Stimulated activated naive CD8-positive, alpha-beta T cell treated with anti-CD3 and anti-CD28 coated beads, Interleukin-15, amount 100 ng/mL, for 72 hours (primary cell): ENCODE measurements around the gene BRD7.

ENCODE experiments used
- ATAC-seq: fragments of 150-1000 bp; cut with Tn5 transposase; 2 replicates; pipeline ENCODE4 v1.10.0; 2021; ENCODE audit warnings: mild to moderate bottlenecking, moderate library complexity
- DNase-seq, 2 donors: peaks; one replicate each; pipeline ENCODE4 v3.0.0; 2021 to 2022
- H3K27ac Mint-ChIP-seq, 2 donors: one replicate each; pipeline ENCODE4 v1.8.0; 2022; ENCODE audit warnings: mild to moderate bottlenecking in 2 of 2, mixed read lengths in 2 of 2, moderate library complexity in 2 of 2
- H3K27me3 Mint-ChIP-seq: one replicate; pipeline ENCODE4 v1.8.0; 2022; ENCODE audit warnings: mixed read lengths
- H3K4me1 Mint-ChIP-seq: one replicate; pipeline ENCODE4 v1.8.0; 2022; ENCODE audit warnings: mild to moderate bottlenecking, mixed read lengths
- H3K4me3 Mint-ChIP-seq, 2 donors: one replicate each; pipeline ENCODE4 v1.8.0; 2022; ENCODE audit warnings: mild to moderate bottlenecking in 2 of 2, mixed read lengths in 2 of 2, moderate library complexity in 1 of 2
- H3K9me3 Mint-ChIP-seq, 2 donors: one replicate each; pipeline ENCODE4 v1.8.0; 2022; ENCODE audit warnings: mixed read lengths in 2 of 2

The BRD7 gene

DNA sequence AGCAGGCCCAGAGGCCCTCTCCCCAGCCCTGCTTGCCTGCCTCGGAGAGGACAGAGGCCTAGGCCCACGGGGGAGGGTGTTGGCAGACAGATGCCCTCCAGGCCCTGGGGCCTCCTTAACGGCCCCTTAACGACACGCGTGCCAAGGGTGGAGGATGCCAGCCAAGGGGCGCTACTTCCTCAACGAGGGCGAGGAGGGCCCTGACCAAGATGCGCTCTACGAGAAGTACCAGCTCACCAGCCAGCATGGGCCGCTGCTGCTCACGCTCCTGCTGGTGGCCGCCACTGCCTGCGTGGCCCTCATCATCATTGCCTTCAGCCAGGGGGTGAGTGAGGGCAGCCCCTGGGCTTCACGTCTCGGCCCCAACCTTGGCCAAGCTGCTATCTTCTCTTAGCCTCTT lies 80.8 kb downstream of the BRD7 start:
- ATAC-seq (no peak), DNase-seq (no peak)
- no peak overlapping the region for H3K27ac Mint-ChIP-seq
- H3K4me1 Mint-ChIP-seq, result peaks cover 58% of the 10 kb centered on the region
- no peak overlapping the region for H3K4me3 Mint-ChIP-seq
- no peaks in the 10 kb centered on the region for H3K27me3 Mint-ChIP-seq
- H3K9me3 Mint-ChIP-seq, result no peaks in the 10 kb centered on the region

DNA sequence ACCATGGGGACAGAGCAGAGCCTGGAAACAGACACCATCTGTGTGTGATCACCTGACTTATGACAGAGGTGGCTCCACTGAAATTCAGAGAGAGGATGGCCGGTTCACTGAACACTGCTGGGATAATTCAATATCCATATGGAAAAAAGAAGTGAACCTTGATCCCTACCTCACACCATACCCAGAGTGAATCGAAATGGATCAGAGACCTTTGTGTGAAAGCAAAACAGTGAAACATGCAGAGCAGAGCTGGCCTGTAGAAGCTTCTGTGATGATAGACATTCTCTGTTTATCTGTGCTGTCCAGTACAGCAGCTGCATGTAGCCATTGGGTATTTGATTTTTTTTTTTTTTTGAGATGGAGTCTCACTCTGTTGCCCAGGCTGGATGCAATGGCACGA lies 82.1 kb downstream of the BRD7 start:
- Mint-ChIP-seq H3K4me1 (peaks cover 58% of the 10 kb centered on the region), H3K27ac (peak overlapping the region in 1 of 2 donors; percentile 96), H3K9me3 (no peaks in the 10 kb centered on the region), H3K4me3 (no peak overlapping the region), H3K27me3 (no peaks in the 10 kb centered on the region)
- ATAC-seq (no peak), DNase-seq (no peak)

DNA sequence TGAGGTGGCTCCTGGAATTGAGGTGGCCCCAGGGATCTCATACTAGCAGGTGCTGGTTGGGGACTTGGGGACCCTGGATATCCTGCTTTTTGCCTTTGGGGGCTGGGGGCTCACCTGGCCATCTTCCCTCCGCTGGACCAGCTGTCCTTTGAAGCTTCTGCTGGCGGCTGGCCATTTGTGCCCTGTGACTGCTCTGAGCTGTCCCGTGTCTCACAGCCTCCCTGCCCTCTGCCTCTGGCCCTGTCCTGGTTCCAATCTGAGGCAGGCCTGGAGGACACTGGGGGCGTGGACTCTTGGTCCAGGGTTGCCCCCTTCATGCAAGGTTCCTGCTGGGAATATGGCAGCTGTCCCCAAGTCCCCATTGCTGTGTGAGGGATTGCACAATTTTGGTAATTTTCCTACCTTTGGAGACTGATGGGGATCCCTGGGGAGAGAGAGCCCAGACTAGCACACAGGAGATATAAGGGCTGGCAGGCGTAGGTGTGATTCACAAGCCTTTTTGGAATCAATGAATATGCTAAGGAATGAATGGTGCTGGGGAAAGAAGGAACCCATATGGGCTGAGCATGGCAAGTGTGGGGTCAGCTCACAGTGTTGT lies 83.3 kb downstream of the BRD7 start:
- H3K4me3 Mint-ChIP-seq, result no peak overlapping the region
- peaks cover 68% of the 10 kb centered on the region for H3K4me1 Mint-ChIP-seq
- H3K27me3 Mint-ChIP-seq, result no peaks in the 10 kb centered on the region
- H3K9me3 Mint-ChIP-seq, result no peaks in the 10 kb centered on the region
- ATAC-seq (no peak), DNase-seq (no peak)
- peak overlapping the region in 1 of 2 donors; percentile 55 for H3K27ac Mint-ChIP-seq

DNA sequence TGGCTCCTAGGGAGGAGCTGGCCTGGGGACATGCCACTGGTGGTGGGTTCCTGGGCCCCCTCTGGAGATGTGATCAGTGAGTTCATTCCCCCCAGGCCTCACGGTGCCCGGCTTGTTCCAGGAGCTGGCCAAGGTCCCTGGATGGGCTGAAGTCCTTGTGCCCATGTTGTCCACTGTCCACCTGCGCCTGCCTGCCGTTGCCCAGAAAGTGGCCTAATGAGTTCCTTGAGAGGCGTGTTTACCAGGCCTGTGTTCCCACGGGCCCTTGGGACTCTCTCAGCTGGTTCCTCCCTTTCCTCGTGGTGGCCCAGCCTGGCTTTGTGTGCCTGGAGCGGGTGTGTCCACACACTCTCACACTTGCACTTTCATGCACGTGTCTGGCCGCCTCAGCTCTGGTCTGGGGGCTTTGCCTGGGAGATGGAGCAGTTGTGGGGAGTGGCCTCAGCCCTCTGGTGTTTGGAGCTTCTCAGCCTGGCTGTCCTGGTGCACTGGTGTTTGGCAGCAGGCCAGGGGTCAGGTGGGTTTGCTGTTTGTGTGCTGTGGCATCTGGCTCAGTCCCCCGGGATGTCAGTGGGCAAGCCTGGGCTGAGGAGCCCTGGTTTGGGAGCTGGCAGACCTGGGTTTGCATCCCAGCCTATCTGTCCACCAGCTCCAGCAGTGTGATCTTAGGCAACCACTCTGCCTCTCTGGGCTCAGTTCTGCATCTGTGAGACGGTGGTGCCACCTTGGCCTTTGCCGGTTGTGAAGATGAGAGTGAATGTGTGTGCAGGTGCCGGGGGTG lies 84.5 kb downstream of the BRD7 start:
- H3K27me3 Mint-ChIP-seq, result no peaks in the 10 kb centered on the region
- peaks cover 73% of the 10 kb centered on the region for H3K4me1 Mint-ChIP-seq

DNA sequence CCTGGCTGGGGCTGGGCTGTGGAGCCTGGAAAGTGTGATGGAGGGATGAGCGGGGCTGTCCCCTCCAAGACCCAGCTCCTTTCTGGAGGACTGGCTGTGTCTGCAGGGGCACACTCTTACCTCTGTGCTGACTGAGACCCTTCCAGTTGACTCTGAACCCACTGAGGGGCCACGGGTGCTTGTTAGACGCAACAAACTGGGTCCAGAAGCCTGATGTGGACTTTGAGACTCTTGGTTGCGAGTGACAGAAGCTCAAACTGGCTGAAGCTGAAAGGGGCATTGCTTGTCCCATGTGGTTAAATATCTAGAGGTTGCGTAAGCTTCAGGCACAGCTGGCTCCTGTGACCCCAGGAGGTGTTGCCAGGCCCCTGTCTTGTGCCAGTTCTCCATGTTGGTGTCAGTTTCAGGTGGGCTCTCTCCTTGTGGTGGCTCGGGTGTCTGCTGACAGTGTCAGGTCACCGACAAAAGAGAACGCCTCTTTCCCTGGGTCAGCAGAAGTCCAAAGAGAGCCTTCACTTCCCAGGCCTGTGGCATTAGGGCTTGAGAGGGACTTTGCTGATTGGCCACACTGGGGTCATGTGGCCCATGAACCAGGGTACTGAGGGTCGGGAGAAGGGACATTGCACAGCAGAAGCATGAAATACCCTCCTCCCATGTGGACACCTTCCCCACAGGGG lies 85.7 kb downstream of the BRD7 start:
- Mint-ChIP-seq H3K9me3 (peaks cover 4 to 5% of the 10 kb centered on the region in 2 donors), H3K27ac (peak overlapping the region; percentile 42 to 52), H3K4me1 (peaks cover 86% of the 10 kb centered on the region), H3K27me3 (no peaks in the 10 kb centered on the region), H3K4me3 (peak overlapping the region in 1 of 2 donors; percentile 53)
- DNase-seq (no peak), ATAC-seq (no peak)

More for the DNA sequence above, 84.5 kb downstream of the BRD7 start:
- Mint-ChIP-seq H3K27ac (peak overlapping the region; percentile 65 to 76), H3K9me3 (no peaks in the 10 kb centered on the region), H3K4me3 (peak overlapping the region in 1 of 2 donors; percentile 4)
- DNase-seq, result no peak
- no peak for ATAC-seq

DNA sequence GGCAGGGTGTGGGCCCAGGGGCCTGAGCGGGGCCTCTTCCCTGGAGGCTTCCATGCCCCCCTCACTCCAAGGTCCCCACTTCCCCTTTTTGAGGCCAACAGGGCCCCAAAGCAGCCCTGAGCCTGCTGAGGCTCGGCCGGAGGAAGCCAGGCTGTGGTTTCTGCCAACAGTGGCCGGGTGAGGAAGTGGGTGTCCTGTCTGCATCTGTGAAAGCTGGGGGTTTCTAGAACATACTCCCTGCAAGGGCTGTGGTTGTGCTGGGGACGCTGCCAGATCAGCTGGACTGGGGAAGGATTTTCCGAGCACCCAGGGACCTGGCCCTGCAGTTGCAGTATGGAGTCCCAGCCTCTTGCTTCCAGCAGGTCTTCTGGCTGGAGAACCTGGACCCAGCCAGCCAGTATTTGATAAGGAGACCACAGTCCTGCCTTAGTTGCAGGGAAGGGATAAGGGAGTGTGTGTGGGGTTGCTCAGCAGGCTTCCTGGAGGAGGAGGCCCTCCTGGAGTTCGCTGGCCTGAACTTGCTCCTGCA lies 86.7 kb downstream of the BRD7 start:
- Mint-ChIP-seq H3K4me3 (peak overlapping the region; percentile 72 to 80), H3K27me3 (no peaks in the 10 kb centered on the region), H3K27ac (peak overlapping the region; percentile 33 to 86), H3K9me3 (peaks cover 4 to 7% of the 10 kb centered on the region in 2 donors), H3K4me1 (peaks cover 96% of the 10 kb centered on the region)
- DNase-seq (peak; percentile 55 to 74), ATAC-seq (peak; percentile 89)

DNA sequence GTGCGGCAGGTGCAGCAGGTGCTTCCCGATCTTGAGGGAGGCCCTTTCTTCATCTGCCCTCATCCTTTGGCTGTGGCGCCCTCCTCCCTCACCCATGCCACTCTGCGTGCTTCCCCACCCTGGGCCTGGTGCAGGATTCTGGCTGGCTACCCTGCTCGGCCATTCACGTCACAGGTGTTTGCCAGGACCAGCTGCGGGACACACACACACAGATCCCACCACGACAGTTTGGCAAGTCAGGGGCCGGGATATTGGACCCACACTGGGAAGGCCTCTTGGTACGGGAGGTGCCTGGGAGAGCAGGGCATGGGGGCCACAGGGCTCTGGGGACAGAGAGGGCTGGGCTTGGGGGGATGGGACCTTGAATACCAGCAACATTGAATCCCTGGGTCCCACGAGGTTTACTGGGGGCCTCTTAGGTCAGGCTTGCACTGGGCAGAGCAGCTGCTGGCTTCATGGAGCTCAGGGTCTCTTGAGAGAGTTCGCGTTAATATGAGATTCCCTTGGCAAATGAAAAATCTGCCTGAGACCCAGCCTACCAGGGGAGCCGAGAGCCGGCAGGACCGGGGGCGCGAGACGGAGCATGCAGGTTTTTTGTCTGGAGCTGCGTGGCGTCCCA lies 87.3 kb downstream of the BRD7 start:
- peaks cover 98% of the 10 kb centered on the region for H3K4me1 Mint-ChIP-seq
- ATAC-seq (peak; percentile 39), DNase-seq (no peak)
- H3K27me3 Mint-ChIP-seq, result no peaks in the 10 kb centered on the region
- H3K9me3 Mint-ChIP-seq, result peaks cover 4 to 7% of the 10 kb centered on the region in 2 donors
- H3K27ac Mint-ChIP-seq, result peak overlapping the region in 1 of 2 donors; percentile 86
- peak overlapping the region; percentile 72 to 80 for H3K4me3 Mint-ChIP-seq

DNA sequence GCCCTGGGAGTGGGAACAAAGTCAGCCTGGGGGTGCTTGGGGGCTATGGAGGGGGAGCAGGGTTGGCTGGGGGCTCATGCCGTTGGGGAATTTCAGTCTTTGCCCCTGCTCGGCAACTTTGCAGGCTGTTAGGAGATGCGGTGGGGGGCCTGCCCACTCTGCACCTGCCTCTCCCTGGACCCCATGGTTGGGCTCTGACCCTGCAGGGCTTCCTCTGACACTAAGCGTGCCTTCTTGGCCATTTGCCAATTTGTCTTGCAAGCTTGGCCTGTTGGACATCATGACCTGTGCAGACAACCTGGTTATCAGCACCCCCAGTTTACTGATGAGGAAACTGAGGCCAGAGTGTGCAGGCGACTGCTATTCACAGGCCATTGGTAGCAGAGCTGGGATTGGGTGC lies 87.9 kb downstream of the BRD7 start:
- Mint-ChIP-seq H3K27me3 (no peaks in the 10 kb centered on the region), H3K9me3 (peaks cover 4 to 7% of the 10 kb centered on the region in 2 donors), H3K4me3 (peak overlapping the region in 1 of 2 donors; percentile 80), H3K27ac (no peak overlapping the region), H3K4me1 (peaks cover 98% of the 10 kb centered on the region)
- DNase-seq, result no peak
- no peak for ATAC-seq

DNA sequence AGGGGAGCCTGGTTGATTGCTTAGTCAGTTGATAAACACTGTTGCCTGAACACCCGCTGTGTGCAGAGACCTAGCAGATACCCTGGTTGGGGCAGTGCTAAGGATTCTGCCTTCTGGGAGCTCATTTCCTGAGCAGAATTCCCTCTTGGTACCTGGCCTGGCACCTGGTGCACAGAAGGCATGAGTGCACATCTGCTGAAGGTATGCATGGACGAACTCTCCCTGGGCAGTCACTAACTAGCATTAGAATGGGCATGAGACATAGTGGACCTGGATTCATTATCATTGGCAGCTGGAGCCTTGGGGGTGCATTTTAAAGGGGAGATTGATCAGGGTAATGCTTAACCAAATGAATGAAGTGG lies 89.3 kb downstream of the BRD7 start:
- Mint-ChIP-seq H3K27me3 (no peaks in the 10 kb centered on the region), H3K4me1 (peaks cover 98% of the 10 kb centered on the region), H3K4me3 (no peak overlapping the region), H3K9me3 (peaks cover 4 to 7% of the 10 kb centered on the region in 2 donors), H3K27ac (no peak overlapping the region)
- no peak for ATAC-seq
- no peak for DNase-seq

DNA sequence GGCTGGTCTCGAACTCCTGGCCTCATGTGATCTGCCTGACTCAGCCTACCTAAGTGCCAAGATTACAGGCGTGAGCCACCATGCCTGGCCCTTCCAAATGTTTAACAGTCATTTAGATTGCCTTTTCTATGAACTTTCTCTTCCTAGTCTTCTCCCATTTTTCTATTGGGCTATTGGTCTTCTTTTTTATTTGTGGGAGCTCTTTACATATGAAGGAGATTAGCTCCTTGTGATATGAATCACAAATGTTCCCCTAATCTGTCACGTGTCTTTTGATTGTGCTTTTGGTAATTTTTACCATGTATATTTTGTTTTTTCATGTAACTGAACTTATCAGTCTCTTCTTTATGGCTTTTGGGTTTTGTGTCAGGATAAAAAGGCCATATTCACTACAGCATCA lies 90.5 kb downstream of the BRD7 start:
- Mint-ChIP-seq H3K4me1 (peaks cover 98% of the 10 kb centered on the region), H3K27me3 (no peaks in the 10 kb centered on the region), H3K4me3 (peak overlapping the region; percentile 36 to 57), H3K27ac (peak overlapping the region; percentile 66 to 92), H3K9me3 (peaks cover 4 to 7% of the 10 kb centered on the region in 2 donors)
- DNase-seq (no peak), ATAC-seq (no peak)

DNA sequence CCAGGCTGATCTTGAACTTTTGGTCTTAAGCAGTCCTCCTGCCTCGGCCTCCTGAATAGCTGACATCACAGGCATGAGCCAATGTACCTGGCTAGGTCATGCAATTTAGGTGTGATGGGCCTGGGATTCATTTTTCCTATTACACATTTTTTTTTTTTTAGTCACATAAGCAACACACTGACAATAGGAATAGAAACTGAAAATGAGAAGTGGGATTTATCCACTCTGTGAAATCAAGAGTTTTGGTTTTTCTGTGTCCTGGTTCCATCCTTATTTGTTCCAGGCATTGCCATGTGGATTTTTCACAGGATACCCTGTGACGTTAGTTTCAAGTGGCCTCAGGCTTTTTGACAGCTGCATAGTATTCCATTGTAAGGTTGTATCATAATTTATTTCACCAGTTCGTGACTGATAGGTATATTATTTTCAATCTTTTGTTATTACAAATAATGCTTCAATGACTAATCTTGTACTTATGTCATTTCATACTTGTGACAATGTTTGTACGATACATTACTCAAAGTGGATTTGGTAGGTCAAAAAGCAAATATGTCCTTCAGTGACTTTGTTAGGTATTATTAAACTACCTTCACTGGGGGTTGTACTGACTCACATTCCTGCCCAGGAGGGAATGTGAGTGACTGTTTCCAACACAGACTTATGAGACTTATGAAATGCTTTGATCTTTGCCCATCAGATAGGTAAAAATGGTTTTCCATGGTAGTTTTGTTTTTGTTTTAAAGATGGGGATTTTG lies 91.8 kb downstream of the BRD7 start:
- H3K4me1 Mint-ChIP-seq, result peaks cover 98% of the 10 kb centered on the region
- H3K9me3 Mint-ChIP-seq, result peaks cover 4 to 7% of the 10 kb centered on the region in 2 donors
- H3K27ac Mint-ChIP-seq, result peak overlapping the region; percentile 29 to 84
- peak in 1 of 2 donors; percentile 26 for DNase-seq
- no peaks in the 10 kb centered on the region for H3K27me3 Mint-ChIP-seq
- peak; percentile 36 for ATAC-seq
- H3K4me3 Mint-ChIP-seq, result peak overlapping the region; percentile 23 to 63

DNA sequence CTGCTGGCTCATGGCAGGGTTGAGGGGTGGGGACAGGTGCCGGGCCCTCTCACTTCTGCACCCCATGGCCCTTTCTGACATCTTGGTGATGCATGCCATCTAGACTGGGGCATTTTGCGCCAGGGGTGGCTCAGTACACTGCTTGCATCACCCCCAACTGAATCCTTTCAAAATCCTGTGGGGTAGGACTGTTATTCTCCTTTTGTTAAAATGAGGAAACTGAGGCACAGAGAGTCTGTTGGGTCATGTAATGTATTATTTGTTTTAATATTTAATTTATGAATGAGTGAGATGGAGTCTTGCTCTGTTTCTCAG lies 92.5 kb downstream of the BRD7 start:
- no peaks in the 10 kb centered on the region for H3K27me3 Mint-ChIP-seq
- H3K4me1 Mint-ChIP-seq, result peaks cover 98% of the 10 kb centered on the region
- no peak for DNase-seq
- H3K27ac Mint-ChIP-seq, result no peak overlapping the region
- H3K9me3 Mint-ChIP-seq, result peaks cover 4 to 7% of the 10 kb centered on the region in 2 donors
- H3K4me3 Mint-ChIP-seq, result no peak overlapping the region
- ATAC-seq, result no peak

DNA sequence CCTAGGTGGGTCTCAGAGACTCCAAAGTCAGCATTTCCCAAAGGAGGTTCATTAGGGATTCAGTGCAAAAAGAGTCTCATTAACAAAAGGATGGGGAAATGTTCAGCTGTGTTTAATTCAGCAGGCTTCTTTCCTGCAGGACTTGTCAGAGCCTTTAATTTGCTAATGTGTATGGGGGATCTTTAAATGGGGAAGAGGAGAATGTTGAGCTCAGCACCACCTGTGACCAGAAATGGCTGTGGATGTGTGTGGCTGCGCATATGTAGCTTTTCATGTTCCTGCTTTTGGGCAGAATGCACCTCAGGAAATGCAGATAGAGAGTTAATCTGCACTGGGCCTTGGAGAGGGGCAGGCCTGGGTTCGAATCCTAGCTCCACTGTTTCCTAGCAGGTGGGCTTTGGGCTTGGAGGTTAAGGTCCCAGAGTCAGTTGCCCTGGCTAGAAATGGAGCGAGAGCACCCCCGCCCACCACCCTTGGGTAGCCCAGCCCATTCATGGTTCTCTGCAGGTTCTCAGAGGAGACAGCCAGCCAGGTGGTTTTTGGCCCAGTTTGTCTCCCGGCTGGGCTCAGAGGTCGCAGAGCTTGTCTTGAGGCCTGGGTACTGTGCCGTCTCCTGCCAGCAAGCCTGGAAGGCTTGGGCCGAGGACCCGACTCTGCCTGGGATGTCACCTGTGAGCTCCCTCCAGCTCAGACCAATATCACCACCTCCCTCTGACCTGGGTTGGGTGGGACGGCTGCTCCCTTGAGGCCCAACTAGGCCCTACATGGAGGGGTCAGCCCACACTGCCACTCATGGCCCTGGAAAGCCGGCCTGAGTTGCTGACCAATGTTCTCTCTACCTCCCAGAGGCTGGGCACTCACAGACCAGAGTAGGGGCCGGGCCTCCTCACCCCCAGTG lies 93.1 kb downstream of the BRD7 start:
- no peak for DNase-seq
- peaks cover 4 to 7% of the 10 kb centered on the region in 2 donors for H3K9me3 Mint-ChIP-seq
- H3K27me3 Mint-ChIP-seq, result no peaks in the 10 kb centered on the region
- peak overlapping the region; percentile 94 to 99 for H3K4me3 Mint-ChIP-seq
- H3K27ac Mint-ChIP-seq, result peak overlapping the region in 1 of 2 donors; percentile 94
- no peak for ATAC-seq
- H3K4me1 Mint-ChIP-seq, result peaks cover 98% of the 10 kb centered on the region

DNA sequence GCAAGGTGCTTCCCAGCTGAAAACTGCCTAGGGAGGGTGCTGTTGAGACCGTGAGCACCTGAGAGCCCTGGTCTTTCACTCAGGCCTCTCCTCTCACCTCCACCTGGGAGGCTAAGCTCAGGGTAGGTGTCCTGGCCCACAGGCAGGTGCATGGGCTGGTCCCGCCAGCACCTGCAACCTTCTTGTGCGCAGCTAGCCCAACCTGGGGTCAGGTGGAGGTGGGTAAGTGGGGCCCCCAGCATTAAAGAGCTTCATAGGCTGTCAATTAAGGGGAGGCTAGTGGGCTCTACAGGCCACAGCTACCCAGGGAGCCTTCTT lies 93.7 kb downstream of the BRD7 start:
- DNase-seq (no peak), ATAC-seq (no peak)
- H3K27me3 Mint-ChIP-seq, result no peaks in the 10 kb centered on the region
- peak overlapping the region; percentile 94 to 98 for H3K27ac Mint-ChIP-seq
- peaks cover 98% of the 10 kb centered on the region for H3K4me1 Mint-ChIP-seq
- peaks cover 4 to 7% of the 10 kb centered on the region in 2 donors for H3K9me3 Mint-ChIP-seq
- peak overlapping the region; percentile 94 to 99 for H3K4me3 Mint-ChIP-seq
